T-helper 22 cell (primary cell): ENCODE results near the gene CDH13.

Source experiments
- DNase-seq: peaks from one replicate; pipeline ENCODE4 v3.0.0-alpha.2; 2020; ENCODE audit warnings: low read depth

The CDH13 gene

GRCh38 chr16:83118365-83118764 lies 491.6 kb downstream of the CDH13 start:
- no peak for DNase-seq

GRCh38 chr16:83125999-83126568 lies 499.3 kb downstream of the CDH13 start:
- no peak for DNase-seq

- DNase-seq = no peak
Measured at GRCh38 chr16:83128041-83128440, 501.3 kb downstream of the CDH13 start.

- DNase-seq = no peak
Measured at GRCh38 chr16:83130039-83130438, 503.3 kb downstream of the CDH13 start.

GRCh38 chr16:83134638-83135037 lies 507.9 kb downstream of the CDH13 start:
- no peak for DNase-seq

GRCh38 chr16:83136419-83136818 lies 509.6 kb downstream of the CDH13 start:
- DNase-seq = no peak

GRCh38 chr16:83136924-83137323 lies 510.2 kb downstream of the CDH13 start:
- no peak for DNase-seq

GRCh38 chr16:83137326-83137781 lies 510.6 kb downstream of the CDH13 start:
- no peak for DNase-seq

GRCh38 chr16:83137894-83138293 lies 511.1 kb downstream of the CDH13 start:
- DNase-seq = no peak

- no peak for DNase-seq
Measured at GRCh38 chr16:83138512-83138911, 511.7 kb downstream of the CDH13 start.

- DNase-seq = no peak
Measured at GRCh38 chr16:83138976-83139690, 512.4 kb downstream of the CDH13 start.

- no peak for DNase-seq
Measured at GRCh38 chr16:83143788-83144187, 517.0 kb downstream of the CDH13 start.

GRCh38 chr16:83145297-83145696 lies 518.5 kb downstream of the CDH13 start:
- no peak for DNase-seq

GRCh38 chr16:83147244-83147643 lies 520.5 kb downstream of the CDH13 start:
- no peak for DNase-seq

- no peak for DNase-seq
Measured at GRCh38 chr16:83158320-83158957, 531.7 kb downstream of the CDH13 start.

- DNase-seq = no peak
Measured at GRCh38 chr16:83159049-83159448, 532.3 kb downstream of the CDH13 start.

GRCh38 chr16:83160287-83161020 lies 533.7 kb downstream of the CDH13 start:
- DNase-seq = no peak

- no peak for DNase-seq
Measured at GRCh38 chr16:83162791-83163190, 536.0 kb downstream of the CDH13 start.

GRCh38 chr16:83164816-83165215 lies 538.0 kb downstream of the CDH13 start:
- no peak for DNase-seq

GRCh38 chr16:83171396-83171795 lies 544.6 kb downstream of the CDH13 start:
- no peak for DNase-seq

- no peak for DNase-seq
Measured at GRCh38 chr16:83174671-83175070, 547.9 kb downstream of the CDH13 start.

GRCh38 chr16:83176802-83177201 lies 550.0 kb downstream of the CDH13 start:
- no peak for DNase-seq

GRCh38 chr16:83185902-83186301 lies 559.1 kb downstream of the CDH13 start:
- DNase-seq = no peak
